Left hindlimb (tissue), 1 donor: ENCODE data around the gene HS6ST2.
"Not testable (repeated sequence)": the region's sequence is repeated elsewhere in the genome, so short reads cannot be mapped to it uniquely, and the experiment has no call there.

Experiments used
- DNase-seq: peaks from one replicate; pipeline ENCODE4 v3.0.0-alpha.2; 2018

HS6ST2 gene

GRCh38 chrX:132958091-132958703, at the start of gene HS6ST2:
Gene HS6ST2 (minus strand): TSS chrX:132958629.
- peak; percentile 48 for DNase-seq

GRCh38 chrX:133007458-133007857, 49.0 kb upstream of the HS6ST2 start:
- no peak for DNase-seq

GRCh38 chrX:133005616-133006015, 47.2 kb upstream of the HS6ST2 start:
- DNase-seq, result no peak

DNA sequence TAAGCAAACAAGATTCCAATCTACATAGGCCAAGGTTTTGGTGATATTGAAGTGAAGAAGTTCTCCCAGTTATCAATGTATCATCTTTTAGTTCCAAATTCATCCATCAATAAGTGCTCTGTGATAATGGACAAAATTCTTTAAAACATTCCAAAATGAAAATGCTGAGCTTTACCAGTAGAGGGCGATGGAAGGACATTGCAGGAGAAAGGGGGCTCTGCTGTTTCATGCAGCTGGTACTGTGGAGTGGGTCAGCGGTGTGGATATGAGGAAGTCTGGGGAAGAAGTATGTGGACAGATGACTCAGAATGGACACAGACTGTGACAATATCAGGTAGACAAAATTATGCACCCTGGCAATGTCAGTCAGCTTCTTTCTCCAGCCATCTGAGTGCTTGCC, 46.6 kb upstream of the HS6ST2 start:
- DNase-seq, result no peak

- DNase-seq, result no peak
Measured at GRCh38 chrX:132999209-132999608, 40.8 kb upstream of the HS6ST2 start.

- no peak for DNase-seq
Measured at GRCh38 chrX:132990835-132991234, 32.4 kb upstream of the HS6ST2 start.

DNA sequence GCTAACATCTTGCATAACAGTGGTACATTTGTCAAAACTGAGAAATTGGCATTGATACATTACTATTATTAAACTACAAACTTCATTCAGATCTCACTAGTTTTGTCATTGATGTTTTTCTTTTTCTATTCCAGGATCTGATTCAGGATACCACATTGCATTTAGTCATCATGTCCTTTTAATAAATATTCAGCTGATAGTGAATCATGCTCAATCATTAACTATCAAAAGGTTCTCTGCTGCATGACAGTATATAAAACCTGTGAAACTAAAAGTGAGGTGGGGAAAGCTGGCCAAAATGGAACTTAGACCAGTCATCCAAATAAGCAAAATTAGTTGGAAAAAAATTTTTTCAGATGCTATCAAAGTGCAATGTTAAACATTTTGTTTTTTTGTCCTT, 28.1 kb upstream of the HS6ST2 start:
- DNase-seq, result no peak

DNA sequence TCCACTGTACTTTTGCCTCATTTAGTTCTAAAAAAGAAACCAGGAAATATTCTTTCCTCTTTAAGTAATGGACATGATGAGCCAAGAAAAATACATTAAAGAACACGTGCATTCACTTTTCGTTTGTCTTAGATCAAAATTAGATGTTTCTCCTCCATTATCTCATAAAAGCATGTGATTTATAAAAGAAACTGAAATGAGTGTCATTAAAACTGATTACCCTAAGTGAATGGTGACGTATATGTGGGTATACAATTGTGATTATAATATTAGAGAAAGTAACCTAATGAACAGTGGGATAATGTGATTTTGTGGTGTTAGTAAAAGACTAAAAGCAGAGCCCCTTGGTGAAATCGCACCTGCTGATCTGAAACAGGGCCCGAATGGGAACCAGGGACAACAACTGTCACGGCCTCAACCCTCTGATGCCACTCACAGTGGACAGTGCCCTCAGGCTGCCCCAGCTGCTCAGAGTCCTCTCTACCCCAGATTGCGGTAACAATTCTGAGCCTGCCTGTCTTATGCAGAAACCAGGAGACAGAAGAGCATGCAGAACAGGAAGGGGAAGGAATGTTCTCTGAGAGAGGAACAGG, 25.7 kb upstream of the HS6ST2 start:
- no peak for DNase-seq

GRCh38 chrX:132983496-132983895, 25.1 kb upstream of the HS6ST2 start:
- DNase-seq, result no peak

GRCh38 chrX:132980035-132980434, 21.6 kb upstream of the HS6ST2 start:
- DNase-seq, result not testable (repeated sequence)

DNA sequence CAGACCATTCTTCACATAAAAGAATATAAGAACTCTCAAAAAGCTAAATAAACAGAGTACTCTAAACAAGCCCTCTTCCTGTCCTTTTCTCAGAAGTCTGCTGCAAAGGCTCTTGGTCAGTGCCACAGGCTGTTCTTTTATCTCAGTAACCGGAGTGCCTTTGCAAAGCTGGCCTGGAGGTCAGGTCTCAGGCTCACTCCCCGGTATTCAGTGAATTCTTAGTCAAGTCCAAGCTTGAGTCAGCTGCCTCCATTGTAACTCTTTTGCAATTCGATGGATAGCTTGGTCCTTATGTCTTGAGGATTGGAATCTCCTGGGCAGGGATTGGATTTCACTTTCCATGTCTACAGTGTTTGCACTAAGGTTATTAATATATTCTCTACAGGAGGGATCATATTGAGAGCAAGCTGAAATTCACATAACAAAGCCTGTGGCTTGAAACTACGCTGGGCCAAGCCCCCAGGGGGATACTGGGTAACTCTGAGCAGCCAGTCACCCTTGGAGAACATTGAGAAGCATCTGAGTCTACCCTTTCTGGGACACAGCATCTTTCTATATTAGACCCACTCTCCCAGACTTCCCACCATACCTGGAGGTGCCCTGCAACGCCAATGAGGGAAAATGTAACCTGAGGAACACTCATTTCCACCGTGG, 10.0 kb upstream of the HS6ST2 start:
- DNase-seq, result no peak

DNA sequence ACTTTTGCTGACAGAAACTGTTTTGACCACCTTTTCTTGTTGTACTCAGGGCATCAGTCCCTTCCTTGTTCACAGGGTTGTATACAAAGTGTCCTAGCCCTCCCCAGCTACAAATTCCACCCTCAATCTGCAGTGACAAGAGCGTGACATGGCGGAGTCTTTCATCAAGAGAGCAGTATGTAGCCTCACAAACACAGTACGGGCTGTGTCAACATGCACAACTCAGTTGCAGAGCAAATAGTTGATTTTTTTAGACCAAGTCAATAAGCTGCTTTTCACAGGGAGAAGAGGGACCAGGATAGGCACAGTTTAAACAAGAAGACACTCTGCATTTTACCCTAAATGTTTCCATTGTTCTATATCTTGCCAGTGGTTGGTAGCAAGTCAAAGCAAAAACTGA, 8.6 kb upstream of the HS6ST2 start:
- DNase-seq, result no peak

DNA sequence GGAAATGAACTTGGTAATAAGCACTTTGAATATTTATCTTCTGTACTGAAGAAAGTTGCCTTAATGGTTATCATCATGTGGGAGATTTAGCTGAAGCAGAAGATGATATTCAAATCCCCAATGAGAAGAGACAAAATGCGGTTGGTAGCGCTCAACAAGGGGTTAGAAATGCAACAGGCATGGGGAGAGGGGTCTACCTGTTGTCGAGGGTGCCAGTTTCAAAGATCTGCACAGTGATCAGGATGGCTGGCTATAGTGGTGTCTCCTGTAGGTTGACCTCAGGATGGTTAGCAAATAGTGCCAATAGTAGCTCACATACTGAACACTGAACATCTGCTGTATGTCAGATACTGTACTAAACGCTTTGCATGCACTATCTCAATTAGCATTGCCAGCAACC, 7.0 kb upstream of the HS6ST2 start:
- no peak for DNase-seq

DNA sequence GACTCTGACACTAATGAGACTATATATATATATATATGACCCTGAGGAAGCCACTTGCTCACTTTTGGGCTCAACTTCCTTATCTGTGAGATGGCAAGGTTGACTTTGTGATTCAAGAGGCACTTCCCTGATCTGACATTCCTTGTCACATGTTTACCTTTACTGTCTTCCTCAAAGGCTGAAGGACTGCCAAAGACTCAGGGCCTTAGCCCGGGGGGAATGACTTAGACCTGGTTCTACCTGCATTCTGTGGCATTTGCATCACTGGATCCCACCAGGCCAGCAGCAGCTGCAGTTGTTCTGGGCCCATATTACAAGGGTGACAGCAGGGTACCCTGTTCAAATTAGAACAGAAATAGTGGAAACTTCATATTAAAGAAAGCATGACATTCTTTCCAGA, 3.1 kb upstream of the HS6ST2 start:
- no peak for DNase-seq

DNA sequence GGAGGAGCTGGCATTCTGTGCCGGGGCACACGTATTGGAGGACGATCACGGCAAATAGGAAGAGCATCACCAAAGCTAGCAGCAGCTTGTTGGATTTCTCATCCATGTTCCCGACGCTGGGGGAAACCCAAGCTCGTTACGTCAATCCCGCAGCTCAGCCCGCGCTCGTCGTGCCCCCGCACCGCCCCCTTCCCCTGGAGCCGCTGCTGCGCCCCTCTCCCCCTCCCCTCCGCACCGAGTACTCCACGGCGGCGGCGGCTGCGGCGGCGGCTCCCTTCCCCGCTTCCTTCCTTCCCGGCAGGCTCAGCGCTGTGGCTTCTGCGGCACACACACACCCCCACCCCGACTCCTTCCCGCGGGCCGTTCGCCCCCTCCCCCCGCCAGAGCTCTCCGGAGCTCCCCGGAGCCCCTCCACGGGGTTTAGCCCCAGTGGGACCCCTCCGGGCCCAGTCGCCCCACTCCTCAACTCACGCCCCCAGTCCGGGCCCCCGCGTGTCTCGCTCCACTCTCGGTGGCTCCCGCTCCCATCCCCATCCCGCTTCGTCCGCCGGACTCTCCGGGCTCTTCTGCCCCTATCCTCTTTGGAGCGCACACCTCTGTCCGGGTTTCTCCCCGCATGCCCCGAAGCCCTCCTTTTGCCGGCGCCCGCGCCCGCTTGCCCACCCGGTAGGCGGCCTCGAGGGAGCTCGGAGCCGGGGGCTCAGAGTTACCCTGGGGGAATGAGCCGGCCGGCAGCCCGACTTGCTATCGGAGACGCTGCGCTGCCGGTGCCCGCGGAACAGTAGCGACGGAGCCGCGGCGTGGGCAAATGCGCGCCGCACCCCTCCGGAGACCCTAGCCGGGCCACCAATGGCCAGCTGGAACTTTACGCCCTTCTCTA, 978 bp downstream of the HS6ST2 start:
- peak; percentile 62 for DNase-seq

DNA sequence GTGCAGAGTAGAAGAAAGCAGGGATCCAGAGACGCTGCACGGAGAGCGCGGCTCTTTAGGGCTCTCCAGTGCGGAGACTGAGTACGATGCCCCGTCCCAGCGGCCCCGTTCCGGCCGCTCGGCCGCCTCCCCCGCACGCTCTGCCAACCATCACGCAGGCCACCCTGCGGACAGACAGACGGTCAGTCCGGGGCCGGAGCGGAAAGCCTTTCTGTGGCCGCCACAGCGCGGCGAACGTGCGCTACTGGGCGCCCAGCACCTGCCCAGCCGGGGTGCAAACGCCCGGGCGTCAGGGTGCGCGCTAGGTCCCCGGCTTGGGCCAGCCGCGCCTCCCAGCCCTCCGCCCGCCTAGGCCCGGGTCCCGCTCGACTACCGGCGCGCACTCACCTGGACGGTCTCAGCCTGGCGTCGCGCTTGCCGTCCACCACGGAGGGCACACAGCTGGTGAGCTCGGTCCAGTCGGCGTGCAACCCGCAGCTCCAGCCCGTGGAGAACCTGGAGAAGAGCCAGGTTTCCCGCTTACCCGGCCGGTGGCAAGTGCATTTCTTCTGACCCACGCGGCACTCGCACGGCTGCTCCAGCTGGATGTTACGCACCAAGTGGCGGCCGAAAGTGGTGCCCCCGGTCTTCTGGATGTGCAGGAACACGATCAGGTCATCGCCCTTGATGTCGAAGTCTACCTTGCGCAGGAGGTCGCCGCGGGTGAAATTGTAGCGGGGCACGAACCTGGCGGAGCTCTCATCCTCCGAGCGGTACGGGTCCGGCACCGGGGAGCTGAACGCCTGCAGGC, 1.8 kb downstream of the HS6ST2 start:
- DNase-seq, result no peak

DNA sequence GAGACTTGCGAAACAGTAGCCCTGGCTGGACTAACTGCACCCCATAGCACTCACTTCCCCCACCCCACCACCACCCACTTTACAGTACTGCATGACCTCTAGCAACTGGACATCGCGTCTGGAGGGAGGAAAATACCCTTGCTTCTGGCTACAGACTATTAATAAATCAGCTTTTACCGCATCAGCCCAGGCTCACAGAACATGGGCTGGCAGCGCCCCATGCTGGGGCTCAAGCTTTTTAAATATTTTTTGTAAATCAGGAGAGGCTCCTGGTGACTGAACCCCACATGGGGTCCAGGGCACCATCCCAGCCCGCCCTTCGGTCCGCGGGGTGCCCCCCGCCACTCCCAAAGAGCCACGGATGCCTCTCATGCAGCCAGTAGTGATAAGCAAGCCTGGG, 2.7 kb downstream of the HS6ST2 start:
- DNase-seq, result peak; percentile 41

- no peak for DNase-seq
Measured at GRCh38 chrX:132954323-132954722, 4.1 kb downstream of the HS6ST2 start.

DNA sequence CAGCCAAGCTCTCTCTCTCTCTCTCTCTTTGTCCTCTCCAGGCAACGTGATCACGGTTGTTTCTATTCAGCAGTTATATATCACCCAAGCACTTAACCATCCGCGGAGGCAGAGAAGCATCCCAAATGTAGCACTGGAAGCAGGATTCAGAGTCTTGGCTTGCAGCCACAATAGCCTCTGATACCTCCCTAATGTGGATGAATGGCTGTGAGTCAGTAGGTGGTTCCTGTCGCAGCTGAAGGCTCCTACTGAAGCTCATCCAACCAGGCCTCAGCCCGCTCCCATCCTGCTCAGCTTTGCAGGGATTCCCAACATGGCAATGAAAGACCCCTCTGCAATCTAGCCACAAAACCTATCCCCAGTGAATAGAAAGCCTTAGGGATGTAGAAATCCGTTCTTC, 5.1 kb downstream of the HS6ST2 start:
- no peak for DNase-seq

DNA sequence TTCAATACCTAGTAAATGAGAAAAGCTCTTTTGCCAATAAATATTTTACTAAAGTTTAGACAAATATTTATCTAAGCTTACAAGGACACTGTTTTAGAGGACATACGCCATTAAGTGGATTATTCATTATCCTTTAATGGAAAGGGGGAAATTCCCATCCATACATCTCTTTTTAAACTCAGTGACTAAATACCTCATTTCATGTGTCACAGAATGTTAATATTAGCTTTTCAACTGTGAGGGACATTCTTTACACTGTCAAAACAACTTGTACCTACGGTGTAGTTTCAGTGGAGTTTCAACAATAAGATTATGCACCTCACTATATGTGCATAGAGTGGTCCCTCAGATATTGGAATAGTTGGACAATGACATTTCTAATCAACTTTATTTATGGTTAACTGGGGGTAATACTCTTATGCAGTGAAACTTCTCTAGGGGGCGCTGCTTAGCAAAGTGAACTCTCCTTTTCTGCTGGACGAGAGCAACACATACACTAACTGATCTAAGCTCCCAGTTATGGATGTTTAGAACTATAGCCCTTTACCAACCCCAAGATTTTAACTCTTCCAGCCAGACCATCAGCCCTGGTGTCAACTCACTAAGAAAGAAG, 9.7 kb downstream of the HS6ST2 start:
- DNase-seq, result no peak

GRCh38 chrX:132945055-132945599, 13.3 kb downstream of the HS6ST2 start:
- DNase-seq, result not testable (repeated sequence)
